Breast epithelium (tissue), 4 donors: ENCODE results near the gene DNAJB13. TPM values are rescaled to one million over a fixed set of nuclear protein-coding genes. Genes with fewer than 3 reads are reported as not detected.
A peak's percentile ranks its signal among the peaks of the same experiment; 100 is the strongest.

Experiments
- DNase-seq, 2 donors: peaks; one replicate each; pipeline ENCODE4 v3.0.0-alpha.2; 2019; ENCODE audit warnings: low spot score in 2 of 2
- H3K27ac ChIP-seq, 2 donors: fragments of 200-600 bp; sonication (generic) in 1 of 2; one replicate each; pipeline ENCODE4 v1.5.1; 2016 to 2019; ENCODE audit warnings: mild to moderate bottlenecking in 1 of 2
- H3K27me3 ChIP-seq, 2 donors: fragments of 200-600 bp; sonication (generic) in 1 of 2; one replicate each; pipeline versions ENCODE4 v1.5.1 to v1.6.0; 2017 to 2019; ENCODE audit warnings: control low read depth in 1 of 2, mild to moderate bottlenecking in 1 of 2
- H3K36me3 ChIP-seq: fragments of 200-600 bp; one replicate; pipeline ENCODE4 v1.5.1; 2019
- H3K4me1 ChIP-seq, 2 donors: fragments of 200-600 bp; sonication (generic); one replicate each; pipeline ENCODE4 v1.5.1; 2016 to 2019; ENCODE audit warnings: control low read depth in 1 of 2
- H3K4me3 ChIP-seq, 3 donors: fragments of 200-600 bp; sonication (generic); 1 replicate in 2 of 3; 2 replicates in 1 of 3; pipeline ENCODE4 v1.5.1; 2016 to 2019; ENCODE audit warnings: mild to moderate bottlenecking in 3 of 3, moderate library complexity in 2 of 3
- H3K9me3 ChIP-seq, 2 donors: fragments of 200-600 bp; sonication (generic) in 1 of 2; one replicate each; pipeline ENCODE4 v1.5.1; 2016 to 2019; ENCODE audit warnings: control low read depth in 1 of 2
- CTCF ChIP-seq, 3 donors: fragments of 450-650 bp; IDR thresholded peaks; one replicate each; pipeline ENCODE4 v1.5.1; 2016 to 2017; ENCODE audit warnings: antibody characterized with exemption in 3 of 3, mild to moderate bottlenecking in 3 of 3, moderate library complexity in 3 of 3
- POLR2A ChIP-seq: fragments of 450-650 bp; IDR thresholded peaks from one replicate; pipeline ENCODE4 v1.6.1; 2016; ENCODE audit warnings: antibody characterized with exemption, mild to moderate bottlenecking, moderate library complexity
- POLR2AphosphoS5 ChIP-seq, 3 donors: sonication (generic); formaldehyde crosslinking; IDR thresholded peaks; one replicate each; pipeline ENCODE4 v1.6.1; 2017; ENCODE audit warnings: antibody characterized with exemption in 3 of 3
- intact Hi-C: fragments of 100-400 bp; cut with DNase I; formaldehyde crosslinking; loops from one replicate; pipeline ENCODE4 v1.15.1; 2023; ENCODE audit warnings: low total_unique reads
- total RNA-seq, 3 donors: library from RNA; depleted of rRNA; stranded (reverse); fragments of >200 nt; gene quantifications; one replicate each; pipeline ENCODE4 v1.1.0, GENCODE V29; 2016

DNAJB13 gene
- total RNA-seq, 3 donors from 2014 or later, result not detected

DNA sequence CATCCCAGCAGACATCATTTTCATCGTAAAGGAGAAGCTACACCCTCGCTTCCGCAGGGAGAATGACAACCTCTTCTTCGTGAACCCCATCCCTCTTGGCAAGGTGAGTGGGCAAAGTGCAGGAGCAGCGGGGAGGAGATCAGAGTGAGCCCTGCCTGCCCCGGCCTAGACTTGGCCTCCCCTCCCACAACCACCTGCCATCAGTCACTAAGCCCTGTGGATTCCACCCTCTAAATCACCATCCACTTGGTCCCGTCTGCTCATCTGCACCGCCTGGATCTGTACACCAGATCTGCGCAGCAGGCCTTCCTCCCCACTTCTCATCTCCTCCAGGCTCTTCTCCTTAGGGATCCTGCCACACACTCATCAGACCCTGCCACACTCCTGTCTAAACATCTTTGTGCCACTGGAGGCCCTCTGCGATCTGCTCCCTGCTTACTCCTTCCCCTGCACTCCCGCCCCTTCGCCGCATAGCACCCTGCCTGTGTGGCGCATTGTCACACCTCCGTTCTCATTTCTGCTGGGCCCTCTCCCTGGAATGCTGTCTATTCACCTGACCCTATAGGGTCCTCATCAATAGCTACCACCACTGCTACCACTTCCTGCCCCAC lies 17.6 kb downstream of the DNAJB13 start:
- intact Hi-C loops, result no loop called here
- TF ChIP-seq POLR2A (no peak), POLR2AphosphoS5 (IDR thresholded peaks at IDR 0.05) (no peak), CTCF (IDR thresholded peaks at IDR 0.05) (no peak)

DNA sequence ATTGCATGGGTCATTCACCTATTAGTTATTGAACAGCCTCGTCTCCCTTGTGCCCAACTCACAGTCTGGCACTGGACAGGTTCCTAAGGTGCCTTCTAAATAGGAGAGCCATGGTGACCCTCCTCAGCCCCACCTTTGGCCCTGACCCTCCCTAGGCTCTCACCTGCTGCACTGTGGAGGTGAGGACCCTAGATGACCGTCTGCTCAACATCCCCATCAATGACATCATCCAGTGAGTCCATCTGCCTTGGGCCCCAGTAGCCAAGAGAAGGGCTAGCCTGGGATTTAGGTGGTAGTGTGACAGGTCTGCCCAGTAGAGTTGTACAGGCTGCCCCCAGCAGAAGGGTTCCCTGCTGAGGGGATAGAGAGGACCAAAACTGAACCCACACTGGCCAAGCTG lies 18.3 kb downstream of the DNAJB13 start:
- Histone ChIP-seq H3K9me3 (no peaks in the 10 kb centered on the region), H3K4me3 (no peak overlapping the region), H3K36me3 (no peaks in the 10 kb centered on the region), H3K27me3 (no peaks in the 10 kb centered on the region), H3K27ac (no peak overlapping the region), H3K4me1 (no peaks in the 10 kb centered on the region)
- TF ChIP-seq POLR2AphosphoS5 (IDR thresholded peaks at IDR 0.05) (no peak), POLR2A (no peak), CTCF (IDR thresholded peaks at IDR 0.05) (no peak)
- no peak for DNase-seq
- intact Hi-C loops, result no loop called here

More for the DNA sequence above, 17.6 kb downstream of the DNAJB13 start:
- Histone ChIP-seq H3K4me1 (no peaks in the 10 kb centered on the region), H3K27me3 (no peaks in the 10 kb centered on the region), H3K27ac (no peak overlapping the region), H3K9me3 (no peaks in the 10 kb centered on the region), H3K4me3 (no peak overlapping the region), H3K36me3 (no peaks in the 10 kb centered on the region)
- no peak for DNase-seq

DNA sequence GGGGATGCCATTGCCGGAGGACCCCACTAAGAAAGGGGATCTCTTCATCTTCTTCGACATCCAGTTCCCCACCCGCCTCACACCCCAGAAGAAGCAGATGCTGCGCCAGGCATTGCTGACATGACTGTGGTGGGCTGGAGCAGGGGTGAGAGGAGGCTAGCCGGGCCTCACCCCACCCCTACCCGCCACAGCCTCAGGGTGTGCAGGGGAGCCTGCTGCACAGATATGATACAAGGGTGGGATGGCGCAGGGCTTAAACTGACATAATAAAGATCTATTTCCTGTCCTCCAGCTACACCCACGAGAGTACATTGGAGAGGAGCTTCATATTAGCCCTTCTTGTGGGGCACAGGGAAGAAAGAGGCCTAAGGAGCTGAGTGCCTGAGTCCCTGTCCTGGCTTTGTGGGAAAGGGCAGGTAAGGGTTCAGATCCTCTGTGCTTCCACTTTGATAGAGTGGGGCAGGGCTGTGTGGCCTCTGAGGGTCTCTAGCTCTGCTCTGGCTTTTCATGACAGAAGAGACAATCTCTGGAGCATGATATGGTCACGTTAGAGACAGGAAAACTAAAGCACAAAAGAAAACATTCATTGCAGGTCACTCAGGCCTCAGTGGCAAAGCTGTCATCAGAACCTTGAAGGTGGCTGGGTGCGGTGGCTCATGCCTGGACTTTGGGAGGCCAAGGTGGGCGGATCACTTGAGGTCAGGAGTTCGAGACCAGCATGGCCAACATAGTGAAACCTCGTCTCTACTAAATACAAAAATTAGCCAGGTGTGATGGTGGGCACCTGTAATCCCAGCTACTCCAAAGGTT lies 19.4 kb downstream of the DNAJB13 start:
- Histone ChIP-seq H3K9me3 (no peaks in the 10 kb centered on the region), H3K4me1 (no peaks in the 10 kb centered on the region), H3K27me3 (no peaks in the 10 kb centered on the region), H3K27ac (no peak overlapping the region), H3K36me3 (no peaks in the 10 kb centered on the region), H3K4me3 (no peak overlapping the region)
- intact Hi-C loops, result no loop called here
- peak in 1 of 2 donors; percentile 34 for DNase-seq
- TF ChIP-seq POLR2A, result no peak
- TF ChIP-seq CTCF (IDR thresholded peaks at IDR 0.05), result no peak
- TF ChIP-seq POLR2AphosphoS5 (IDR thresholded peaks at IDR 0.05), result no peak

DNA sequence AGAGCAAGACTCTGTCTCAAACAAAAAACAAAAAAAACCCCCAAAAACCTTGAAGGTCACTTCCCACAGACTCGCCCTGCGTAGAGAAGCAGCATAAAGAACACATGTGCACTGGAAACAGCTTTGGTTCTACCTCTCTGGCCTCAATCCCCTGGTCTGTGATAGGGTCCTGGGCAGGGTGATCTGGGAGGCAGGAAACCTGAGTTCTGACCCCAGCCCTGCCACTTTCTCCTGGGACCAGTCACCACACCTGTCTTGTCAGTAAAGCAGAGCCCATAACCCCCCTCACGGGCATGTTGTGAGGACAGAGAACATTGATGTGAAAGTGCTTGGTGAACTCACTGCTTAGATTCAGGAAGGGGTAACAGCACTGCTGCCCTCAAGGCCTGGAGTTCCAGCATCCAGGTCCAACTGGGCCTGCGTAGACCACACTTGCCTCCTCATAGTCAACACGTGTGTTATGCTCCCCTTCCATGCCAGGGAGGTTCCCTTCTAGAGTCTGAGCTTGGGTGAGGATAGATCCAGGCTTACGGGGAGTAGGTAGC lies 20.4 kb downstream of the DNAJB13 start:
- Histone ChIP-seq H3K27me3 (no peaks in the 10 kb centered on the region), H3K4me1 (no peaks in the 10 kb centered on the region), H3K27ac (no peak overlapping the region), H3K36me3 (no peaks in the 10 kb centered on the region), H3K4me3 (no peak overlapping the region), H3K9me3 (no peaks in the 10 kb centered on the region)
- peak in 1 of 2 donors; percentile 33 for DNase-seq
- no peak for TF ChIP-seq POLR2AphosphoS5 (IDR thresholded peaks at IDR 0.05)
- TF ChIP-seq CTCF (IDR thresholded peaks at IDR 0.05), result no peak
- no peak for TF ChIP-seq POLR2A
- intact Hi-C loops, result no loop called here

DNA sequence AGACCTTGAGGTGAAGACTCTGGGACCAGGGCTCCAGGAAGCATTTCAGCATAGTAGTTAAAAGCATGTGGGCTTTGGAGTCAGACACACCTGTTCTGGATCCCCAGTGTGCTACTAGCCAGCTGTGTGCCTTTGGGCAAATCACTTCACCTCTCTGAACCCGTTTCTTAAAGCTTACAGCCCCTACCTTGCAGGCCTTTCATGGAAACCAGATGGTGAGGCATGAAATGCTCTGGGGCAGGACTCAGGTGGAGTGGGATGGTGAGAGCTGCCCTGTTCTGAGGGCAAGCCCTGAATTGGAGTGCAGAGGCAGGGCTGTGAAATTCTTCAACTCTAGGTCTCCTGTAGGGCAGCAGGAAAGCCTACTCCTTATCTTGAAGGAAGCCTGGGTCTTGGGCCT lies 21.4 kb downstream of the DNAJB13 start:
- H3K27me3 ChIP-seq, result no peaks in the 10 kb centered on the region
- no peaks in the 10 kb centered on the region for H3K36me3 ChIP-seq
- peak in 1 of 2 donors; percentile 3 for DNase-seq
- TF ChIP-seq POLR2AphosphoS5 (IDR thresholded peaks at IDR 0.05), result no peak
- no peak for TF ChIP-seq POLR2A
- no peak for TF ChIP-seq CTCF (IDR thresholded peaks at IDR 0.05)
- intact Hi-C loops, result no loop called here
- no peaks in the 10 kb centered on the region for H3K4me1 ChIP-seq
- no peak overlapping the region for H3K4me3 ChIP-seq
- H3K9me3 ChIP-seq, result no peaks in the 10 kb centered on the region
- H3K27ac ChIP-seq, result no peak overlapping the region
